ENCODE results near the gene TBCD.

The TBCD gene

DNA sequence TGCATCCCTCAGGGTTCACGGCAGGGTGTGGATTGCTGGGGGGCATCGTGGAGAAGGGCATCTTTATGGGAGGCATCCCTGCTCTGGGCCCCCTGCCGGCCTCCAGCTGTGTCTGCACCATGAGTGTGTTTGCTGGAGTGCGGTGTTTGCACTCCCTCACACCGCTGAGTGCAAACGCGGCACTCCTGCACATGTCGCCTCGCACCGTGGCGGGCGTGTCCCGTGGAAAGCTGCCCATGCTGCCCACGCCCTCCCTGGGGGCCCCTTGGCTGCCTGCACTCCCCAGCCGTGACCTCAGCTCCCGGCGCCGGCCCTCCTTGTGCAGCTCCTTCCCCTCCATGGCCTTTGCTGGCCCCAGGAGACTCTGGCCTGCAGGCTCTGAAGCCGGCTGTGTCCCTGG lies 162.5 kb downstream of the TBCD start:
- CTCF ChIA-PET = interaction anchor here (1.5 kb wide), 1 partner anchor 29 kb away, joined by 5 read pairs; no protein-coding TSS in a partner anchor
- peak; percentile 26 for DNase-seq (ENCODE audit: extremely low spot score)

DNA sequence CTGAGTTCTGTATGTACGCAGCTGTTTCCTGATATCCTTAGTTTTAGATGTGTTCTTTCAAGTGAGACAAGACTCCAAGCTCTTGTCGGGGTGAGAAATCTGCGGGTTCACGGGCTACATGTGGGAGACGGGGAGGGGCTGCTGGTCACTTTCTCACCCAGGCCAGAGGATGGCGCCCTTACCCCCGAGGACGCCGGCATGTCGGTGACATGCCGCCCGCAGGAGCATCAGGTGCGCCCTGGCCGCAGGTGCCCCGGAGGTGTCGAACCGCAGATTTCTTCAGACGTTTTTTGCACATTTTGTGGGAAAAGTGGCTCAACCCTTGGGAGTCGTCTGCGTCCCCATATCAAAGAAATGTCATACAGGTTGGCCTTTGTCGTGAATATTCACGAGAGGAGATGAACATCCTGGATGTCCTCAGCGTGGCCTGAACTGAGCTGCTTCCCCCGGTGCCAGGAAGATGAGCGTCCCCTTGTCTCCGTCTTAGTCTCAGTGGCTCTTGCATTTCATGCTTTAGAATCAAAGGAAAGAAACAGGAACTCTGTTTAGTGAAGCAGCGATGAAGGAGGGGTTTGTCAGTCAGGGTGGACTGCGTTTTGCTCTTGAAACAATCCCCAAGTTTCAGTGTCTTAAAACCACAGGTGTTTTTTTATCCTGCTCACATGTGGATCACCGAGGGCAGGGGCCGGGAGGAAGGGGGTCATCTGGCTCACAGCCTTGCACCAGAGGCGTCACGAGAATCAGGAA lies 163.3 kb downstream of the TBCD start:
- POLR2A ChIA-PET = no interaction called here
- CTCF ChIA-PET = interaction anchor here (1.5 kb wide), 1 partner anchor 30 kb away, joined by 5 read pairs; no protein-coding TSS in a partner anchor
- TF ChIP-seq SP1 (IDR thresholded peaks at IDR 0.05) (no peak), NFRKB (IDR thresholded peaks at IDR 0.05) (no peak), BHLHE40 (IDR thresholded peaks at IDR 0.05; ENCODE audit: borderline replicate concordance) (no peak), LEF1 (IDR thresholded peaks at IDR 0.05; ENCODE audit: borderline replicate concordance) (no peak), ZNF384 (IDR thresholded peaks at IDR 0.05) (no peak)
- DNase-seq (ENCODE audit: extremely low spot score) = no peak

More for the DNA sequence above, 162.5 kb downstream of the TBCD start:
- no peak for TF ChIP-seq SP1 (IDR thresholded peaks at IDR 0.05)
- no peak for TF ChIP-seq FOXK2 (IDR thresholded peaks at IDR 0.05)
- TF ChIP-seq FOXA1 (IDR thresholded peaks at IDR 0.05) = no peak
- TF ChIP-seq CTBP1 (IDR thresholded peaks at IDR 0.05; ENCODE audit: borderline replicate concordance) = no peak
- TF ChIP-seq BHLHE40 (IDR thresholded peaks at IDR 0.05; ENCODE audit: borderline replicate concordance) = no peak
- TF ChIP-seq NFRKB (IDR thresholded peaks at IDR 0.05) = no peak
- TF ChIP-seq SUZ12 (IDR thresholded peaks at IDR 0.05) = no peak
- TF ChIP-seq HDGF (IDR thresholded peaks at IDR 0.05; ENCODE audit: borderline replicate concordance) = no peak
- TF ChIP-seq ARNT (IDR thresholded peaks at IDR 0.05) = no peak
- TF ChIP-seq FOXM1 (IDR thresholded peaks at IDR 0.05; ENCODE audit: borderline replicate concordance) = no peak
- no peak for TF ChIP-seq LEF1 (IDR thresholded peaks at IDR 0.05; ENCODE audit: borderline replicate concordance)
- POLR2A ChIA-PET = no interaction called here

- POLR2A ChIA-PET = no interaction called here
- CTCF ChIA-PET = interaction anchor here (1.5 kb wide), 1 partner anchor 30 kb away, joined by 5 read pairs; no protein-coding TSS in a partner anchor
- no peak for TF ChIP-seq TARDBP (IDR thresholded peaks at IDR 0.05)
- no peak for TF ChIP-seq SP1 (IDR thresholded peaks at IDR 0.05)
- no peak for TF ChIP-seq NFRKB (IDR thresholded peaks at IDR 0.05)
- TF ChIP-seq HDGF (IDR thresholded peaks at IDR 0.05; ENCODE audit: borderline replicate concordance) = no peak
- TF ChIP-seq L3MBTL2 (conservative IDR thresholded peaks at IDR 0.05) = no peak
- no peak for TF ChIP-seq SUZ12 (IDR thresholded peaks at IDR 0.05)
- TF ChIP-seq FOXA1 (IDR thresholded peaks at IDR 0.05) = no peak
- TF ChIP-seq PKNOX1 (IDR thresholded peaks at IDR 0.05) = no peak
- no peak for TF ChIP-seq CTBP1 (IDR thresholded peaks at IDR 0.05; ENCODE audit: borderline replicate concordance)
- no peak for TF ChIP-seq LEF1 (IDR thresholded peaks at IDR 0.05; ENCODE audit: borderline replicate concordance)
- no peak for TF ChIP-seq ZNF384 (IDR thresholded peaks at IDR 0.05)
- no peak for TF ChIP-seq FOXM1 (IDR thresholded peaks at IDR 0.05; ENCODE audit: borderline replicate concordance)
- no peak for TF ChIP-seq BHLHE40 (IDR thresholded peaks at IDR 0.05; ENCODE audit: borderline replicate concordance)
- TF ChIP-seq ARNT (IDR thresholded peaks at IDR 0.05) = no peak
- no peak for TF ChIP-seq FOXK2 (IDR thresholded peaks at IDR 0.05)
- TF ChIP-seq ELF4 (IDR thresholded peaks at IDR 0.05) = no peak
- no peak for DNase-seq (ENCODE audit: extremely low spot score)
These were observed 163.8 kb downstream of the TBCD start for GRCh38 chr17:82915757-82916027.

DNA sequence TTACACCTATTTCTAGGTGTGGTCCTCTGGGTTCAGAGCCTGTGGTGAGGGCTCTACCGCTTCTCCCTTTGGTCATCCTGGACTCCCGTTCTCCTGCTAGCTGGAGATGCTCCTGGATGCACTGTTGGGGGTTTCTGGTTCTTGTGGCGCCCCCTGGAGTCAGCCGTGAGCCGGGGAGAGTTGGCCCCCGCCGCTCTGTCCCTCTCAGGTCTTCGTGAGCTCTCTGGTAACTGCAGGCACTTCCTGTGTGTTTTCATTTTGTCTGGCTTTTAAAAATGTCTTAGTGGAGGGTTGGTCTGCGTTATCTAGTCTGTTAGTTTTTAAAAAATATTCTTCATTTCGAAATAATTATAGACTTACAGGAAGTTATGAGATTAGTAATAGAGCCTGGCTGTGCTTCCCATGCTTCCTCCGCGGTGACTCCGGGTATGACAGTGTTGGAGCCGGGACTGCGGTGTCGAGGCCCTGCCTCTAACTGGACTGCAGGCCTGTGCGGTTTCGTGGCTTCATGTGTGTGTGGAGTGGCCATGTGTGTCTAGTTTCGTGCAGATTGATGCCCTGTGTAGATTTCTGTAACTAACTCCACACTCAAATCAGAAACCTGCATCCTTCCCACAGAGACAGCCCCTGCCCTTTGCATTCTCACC lies 166.0 kb downstream of the TBCD start:
- ChIA-PET CTCF (interaction anchor here (0.9 to 1.1 kb wide), 3 partner anchors 15 to 136 kb away, joined by 3 to 6 read pairs (median 5); no protein-coding TSS in a partner anchor), POLR2A (no interaction called here)
- DNase-seq (ENCODE audit: extremely low spot score) = peak; percentile 64
- TF ChIP-seq SUZ12 (IDR thresholded peaks at IDR 0.05) (no peak), HDGF (IDR thresholded peaks at IDR 0.05; ENCODE audit: borderline replicate concordance) (no peak), SP1 (IDR thresholded peaks at IDR 0.05) (no peak), PKNOX1 (IDR thresholded peaks at IDR 0.05) (no peak), FOXA1 (IDR thresholded peaks at IDR 0.05) (no peak), NFRKB (IDR thresholded peaks at IDR 0.05) (no peak), FOXK2 (IDR thresholded peaks at IDR 0.05) (no peak), ARNT (IDR thresholded peaks at IDR 0.05) (no peak), BHLHE40 (IDR thresholded peaks at IDR 0.05; ENCODE audit: borderline replicate concordance) (no peak), TARDBP (IDR thresholded peaks at IDR 0.05) (no peak), LEF1 (IDR thresholded peaks at IDR 0.05; ENCODE audit: borderline replicate concordance) (no peak), CTBP1 (IDR thresholded peaks at IDR 0.05; ENCODE audit: borderline replicate concordance) (no peak), L3MBTL2 (conservative IDR thresholded peaks at IDR 0.05) (no peak)

- DNase-seq (ENCODE audit: extremely low spot score) = no peak
- no peak for TF ChIP-seq CTBP1 (IDR thresholded peaks at IDR 0.05; ENCODE audit: borderline replicate concordance)
- TF ChIP-seq ELF4 (IDR thresholded peaks at IDR 0.05) = no peak
- no peak for TF ChIP-seq FOXA1 (IDR thresholded peaks at IDR 0.05)
- no peak for TF ChIP-seq SP1 (IDR thresholded peaks at IDR 0.05)
- no peak for TF ChIP-seq FOXM1 (IDR thresholded peaks at IDR 0.05; ENCODE audit: borderline replicate concordance)
- TF ChIP-seq TARDBP (IDR thresholded peaks at IDR 0.05) = no peak
- no peak for TF ChIP-seq FOXK2 (IDR thresholded peaks at IDR 0.05)
- TF ChIP-seq ZNF384 (IDR thresholded peaks at IDR 0.05) = no peak
- no peak for TF ChIP-seq LEF1 (IDR thresholded peaks at IDR 0.05; ENCODE audit: borderline replicate concordance)
- TF ChIP-seq NFRKB (IDR thresholded peaks at IDR 0.05) = no peak
- no peak for TF ChIP-seq ARNT (IDR thresholded peaks at IDR 0.05)
- no peak for TF ChIP-seq HDGF (IDR thresholded peaks at IDR 0.05; ENCODE audit: borderline replicate concordance)
- no peak for TF ChIP-seq SUZ12 (IDR thresholded peaks at IDR 0.05)
- no peak for TF ChIP-seq L3MBTL2 (conservative IDR thresholded peaks at IDR 0.05)
- TF ChIP-seq PKNOX1 (IDR thresholded peaks at IDR 0.05) = no peak
- TF ChIP-seq BHLHE40 (IDR thresholded peaks at IDR 0.05; ENCODE audit: borderline replicate concordance) = no peak
- ChIA-PET CTCF (no interaction called here), POLR2A (no interaction called here)
These were observed 166.6 kb downstream of the TBCD start for GRCh38 chr17:82918508-82918907.

Data from HEK293T (cell line).